Endodermal cell (in vitro differentiated cells): ENCODE data around the gene PPP2R2B. TPM values are rescaled to one million over a fixed set of nuclear protein-coding genes. Genes with fewer than 3 reads are reported as not detected.

Experiments
- DNase-seq: peaks from one replicate; pipeline ENCODE4 v3.0.0-alpha.2; 2017
- H3K27ac ChIP-seq: 2 replicates; pipeline ENCODE4 v1.5.1; 2013; ENCODE audit warnings: mild to moderate bottlenecking, low read depth, low read length, moderate library complexity
- H3K27me3 ChIP-seq: 2 replicates; pipeline ENCODE4 v1.6.1; 2013; ENCODE audit warnings: mild to moderate bottlenecking, low read length, moderate library complexity; ENCODE audit not compliant: insufficient read depth, control insufficient read depth, poor library complexity, severe bottlenecking
- H3K36me3 ChIP-seq: 2 replicates; pipeline ENCODE4 v1.7.0; 2013; ENCODE audit warnings: mild to moderate bottlenecking, low read length, moderate library complexity; ENCODE audit not compliant: control insufficient read depth, insufficient read depth
- H3K4me1 ChIP-seq: one replicate; pipeline ENCODE4 v1.7.0; 2013; ENCODE audit warnings: low read length; ENCODE audit not compliant: control insufficient read depth, insufficient read depth
- H3K4me3 ChIP-seq: 2 replicates; pipeline ENCODE4 v1.5.1; 2013; ENCODE audit warnings: mild to moderate bottlenecking, low read length, moderate library complexity
- H3K9ac ChIP-seq: 2 replicates; pipeline ENCODE4 v1.6.1; 2013; ENCODE audit warnings: mild to moderate bottlenecking, low read length, moderate library complexity; ENCODE audit not compliant: poor library complexity, severe bottlenecking; ENCODE audit errors: extremely low read depth
- H3K9me3 ChIP-seq: 2 replicates; pipeline ENCODE4 v1.6.1; 2013; ENCODE audit warnings: mild to moderate bottlenecking, low read length, moderate library complexity; ENCODE audit not compliant: control insufficient read depth
- H3K27ac Mint-ChIP-seq: 2 replicates; pipeline ENCODE4 v1.8.0; 2020; ENCODE audit warnings: mixed read lengths
- H3K27me3 Mint-ChIP-seq: 2 replicates; pipeline ENCODE4 v1.8.0; 2021; ENCODE audit warnings: mild to moderate bottlenecking, mixed read lengths; ENCODE audit not compliant: insufficient read depth
- H3K36me3 Mint-ChIP-seq: 2 replicates; pipeline ENCODE4 v1.8.0; 2020; ENCODE audit warnings: low read depth, mixed read lengths
- H3K4me1 Mint-ChIP-seq: 2 replicates; pipeline ENCODE4 v1.8.0; 2020; ENCODE audit warnings: mixed read lengths
- H3K4me3 Mint-ChIP-seq: 2 replicates; pipeline ENCODE4 v1.8.0; 2020; ENCODE audit warnings: mild to moderate bottlenecking, moderate library complexity, mixed read lengths
- H3K9me3 Mint-ChIP-seq: 2 replicates; pipeline ENCODE4 v1.8.0; 2020; ENCODE audit warnings: mild to moderate bottlenecking, mixed read lengths
- CTCF ChIP-seq: fragments of 200-600 bp; sonication (generic); conservative IDR thresholded peaks from 2 replicates; pipeline ENCODE4 v1.5.0; 2021; ENCODE audit warnings: antibody characterized with exemption, mild to moderate bottlenecking
- WGBS, 2 experiments: methylation state at CpG; one replicate each; pipeline versions ENCODE4 v1.1.5 to v1.1.7; 2013; ENCODE audit warnings: missing lambda C conversion rate in 2 of 2, mixed read lengths in 1 of 2; ENCODE audit not compliant: insufficient coverage in 1 of 2, insufficient read length in 1 of 2; 5-methylcytosine and 5-hydroxymethylcytosine counted together
- total RNA-seq, 2 donors: library from RNA; stranded (reverse); fragmentation: NEBNext Ultra II Directional in 1 of 2; extraction: Animal tissue kit (Norgen Biotek cat#: 25700) in 1 of 2; gene quantifications; 2 replicates in 1 of 2; 3 replicates in 1 of 2; pipeline ENCODE4 v1.2.1, GENCODE V29; 2021

Gene PPP2R2B
- total RNA-seq, 2 donors from 2014 or later, result 3.3 to 8.0 TPM

GRCh38 chr5:146794326-146795029 lies 84.1 kb downstream of the PPP2R2B start:
- no peak overlapping the region for H3K9ac ChIP-seq
- peaks cover 50% of the 10 kb centered on the region for H3K4me1 Mint-ChIP-seq
- WGBS, 2 experiments, result 88 to 100% methylated on average over 1 of the region's 1 CpG

GRCh38 chr5:146793709-146794108 lies 84.8 kb downstream of the PPP2R2B start:
- no peaks in the 10 kb centered on the region for H3K27me3 ChIP-seq
- no peaks in the 10 kb centered on the region for H3K9me3 ChIP-seq
- Mint-ChIP-seq H3K9me3 (no peaks in the 10 kb centered on the region), H3K36me3 (no peaks in the 10 kb centered on the region), H3K4me3 (no peak overlapping the region), H3K27me3 (no peaks in the 10 kb centered on the region), H3K4me1 (peaks cover 50% of the 10 kb centered on the region), H3K27ac (no peak overlapping the region)
- 89 to 100% methylated on average over 1 of the region's 1 CpG for WGBS, 2 experiments
- no peaks in the 10 kb centered on the region for H3K36me3 ChIP-seq
- peaks cover 21% of the 10 kb centered on the region for H3K4me1 ChIP-seq
- H3K9ac ChIP-seq, result no peak overlapping the region
- DNase-seq, result no peak
- no peak overlapping the region for H3K4me3 ChIP-seq
- no peak overlapping the region for H3K27ac ChIP-seq
- TF ChIP-seq CTCF, result no peak

More at GRCh38 chr5:146794326-146795029, 84.1 kb downstream of the PPP2R2B start:
- no peaks in the 10 kb centered on the region for H3K36me3 Mint-ChIP-seq
- H3K27ac Mint-ChIP-seq, result no peak overlapping the region
- Histone ChIP-seq H3K27me3 (no peaks in the 10 kb centered on the region), H3K27ac (no peak overlapping the region), H3K36me3 (no peaks in the 10 kb centered on the region), H3K4me1 (peaks cover 27% of the 10 kb centered on the region), H3K4me3 (no peak overlapping the region), H3K9me3 (no peaks in the 10 kb centered on the region)
- no peaks in the 10 kb centered on the region for H3K27me3 Mint-ChIP-seq
- H3K4me3 Mint-ChIP-seq, result no peak overlapping the region
- no peak for DNase-seq
- TF ChIP-seq CTCF, result no peak
- H3K9me3 Mint-ChIP-seq, result no peaks in the 10 kb centered on the region

- H3K4me3 Mint-ChIP-seq, result no peak overlapping the region
- no peaks in the 10 kb centered on the region for H3K27me3 ChIP-seq
- no peak overlapping the region for H3K4me3 ChIP-seq
- no peak overlapping the region for H3K27ac Mint-ChIP-seq
- no peaks in the 10 kb centered on the region for H3K36me3 ChIP-seq
- H3K4me1 ChIP-seq, result peaks cover 10% of the 10 kb centered on the region
- H3K4me1 Mint-ChIP-seq, result peaks cover 35% of the 10 kb centered on the region
- TF ChIP-seq CTCF, result no peak
- H3K9ac ChIP-seq, result no peak overlapping the region
- no peaks in the 10 kb centered on the region for H3K36me3 Mint-ChIP-seq
- no peaks in the 10 kb centered on the region for H3K27me3 Mint-ChIP-seq
- H3K9me3 ChIP-seq, result no peaks in the 10 kb centered on the region
- DNase-seq, result no peak
- no peak overlapping the region for H3K27ac ChIP-seq
- H3K9me3 Mint-ChIP-seq, result no peaks in the 10 kb centered on the region
Observed at GRCh38 chr5:146791471-146791870, 87.1 kb downstream of the PPP2R2B start.
